NCI-H2196 (cell line): Measurements from ENCODE around the gene OR2C1.

ENCODE experiments used
- DNase-seq: peaks from one replicate; lab custom pipeline; 2025; ENCODE audit not compliant: unreplicated experiment; lab: John Stamatoyannopoulos, UW

The OR2C1 gene

DNA sequence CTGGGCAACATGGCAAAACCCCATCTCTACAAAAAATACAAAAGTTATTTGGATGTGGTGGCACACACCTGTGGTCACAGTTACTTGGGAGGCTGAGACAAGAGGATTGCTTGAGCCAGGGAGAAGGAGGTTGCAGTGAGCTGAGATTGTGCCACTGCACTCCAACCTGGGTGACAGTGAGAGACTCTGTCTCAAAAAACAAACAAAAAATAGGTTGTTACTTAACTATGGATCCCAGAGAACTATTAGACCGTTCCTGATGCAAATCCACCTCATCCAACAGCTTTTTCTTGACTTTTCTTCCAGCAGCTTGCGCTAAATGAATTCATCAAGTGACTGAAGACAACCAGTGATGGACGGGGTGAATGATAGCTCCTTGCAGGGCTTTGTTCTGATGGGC, at the start of gene OR2C1:
OR2C1 (plus strand) TSS at position 301 of the 400 bp plus-strand sequence; CDS start at position 353, 52 bp downstream.
- DNase-seq = no peak

DNA sequence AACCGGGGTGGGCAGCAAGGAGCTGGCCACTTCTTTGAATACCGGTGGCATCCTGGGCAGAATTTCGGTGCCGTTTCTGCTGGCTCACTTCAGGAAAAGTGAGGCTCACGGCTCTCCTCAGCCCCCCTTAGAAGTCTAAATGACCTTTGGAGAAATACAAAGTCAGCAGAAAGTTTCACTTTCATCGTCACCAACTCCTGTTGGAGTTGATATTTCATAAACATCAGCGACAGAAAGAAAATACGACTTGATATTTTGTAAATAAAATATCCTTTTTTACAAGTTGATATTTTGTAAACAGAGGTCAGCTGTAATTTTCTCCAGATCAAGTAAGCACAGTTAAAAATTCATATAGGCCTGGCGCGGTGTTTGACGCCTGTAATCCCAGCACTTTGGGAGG, 49.6 kb upstream of the OR2C1 start:
- DNase-seq = no peak

DNA sequence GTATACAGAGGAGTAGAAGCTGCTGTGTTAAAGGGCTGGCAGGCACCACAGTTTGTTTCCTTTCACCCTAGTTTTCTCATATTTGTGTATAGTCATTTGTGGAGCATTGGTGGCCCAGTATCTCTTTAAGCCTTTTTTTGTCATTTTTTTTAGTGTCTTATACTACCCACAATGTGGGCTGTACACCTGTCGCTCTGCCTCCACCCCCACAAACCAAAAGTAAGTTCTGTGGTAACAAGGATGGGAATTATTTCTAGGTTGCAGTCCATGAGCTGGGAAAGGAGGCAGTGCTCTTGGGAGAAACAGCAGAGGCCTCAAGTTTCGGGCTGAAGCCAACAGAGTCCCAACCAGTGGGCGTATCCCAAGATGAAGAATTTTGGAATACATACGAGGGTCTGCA, 44.2 kb upstream of the OR2C1 start:
- no peak for DNase-seq

DNA sequence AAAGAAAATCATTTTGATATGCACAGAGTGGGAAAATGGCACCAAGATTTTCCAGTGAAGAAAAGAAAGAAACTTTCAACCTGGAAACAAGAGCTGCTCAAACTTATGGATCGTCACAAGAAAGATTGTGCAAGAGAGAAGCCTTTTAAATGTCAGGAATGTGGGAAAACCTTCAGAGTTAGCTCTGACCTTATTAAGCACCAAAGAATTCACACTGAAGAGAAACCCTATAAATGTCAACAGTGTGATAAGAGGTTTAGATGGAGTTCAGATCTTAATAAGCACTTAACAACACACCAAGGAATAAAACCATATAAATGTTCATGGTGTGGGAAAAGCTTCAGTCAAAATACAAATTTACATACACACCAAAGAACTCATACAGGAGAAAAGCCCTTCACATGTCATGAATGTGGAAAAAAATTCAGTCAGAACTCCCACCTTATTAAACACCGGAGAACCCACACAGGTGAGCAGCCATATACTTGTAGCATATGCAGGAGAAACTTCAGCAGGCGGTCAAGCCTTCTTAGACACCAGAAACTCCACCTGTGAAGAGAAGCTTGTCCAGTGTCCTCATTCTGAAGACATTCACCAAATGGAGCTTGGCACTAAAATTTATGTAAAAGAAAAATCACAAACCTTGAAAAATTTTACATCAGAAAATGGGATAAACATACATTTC, 38.2 kb upstream of the OR2C1 start:
- no peak for DNase-seq

DNA sequence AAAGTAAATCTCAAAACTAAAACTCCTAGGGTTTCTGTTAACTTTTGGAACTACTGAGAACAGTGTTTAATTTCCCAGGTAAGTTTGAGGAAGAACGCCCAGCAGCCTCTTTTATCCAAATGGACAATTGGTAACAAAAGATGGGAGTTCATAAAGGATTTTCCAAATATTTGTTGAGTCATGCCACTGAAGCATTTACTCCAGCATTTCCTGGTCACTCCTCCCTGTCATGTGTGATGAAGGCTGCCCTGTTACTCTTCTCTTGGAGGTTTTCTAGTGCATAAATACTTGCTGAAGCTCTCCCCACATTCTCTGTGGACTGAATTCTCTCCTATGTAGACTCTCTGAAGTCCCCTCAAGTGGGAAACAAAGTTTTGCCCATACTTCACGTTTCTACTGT, 33.9 kb upstream of the OR2C1 start:
- no peak for DNase-seq

DNA sequence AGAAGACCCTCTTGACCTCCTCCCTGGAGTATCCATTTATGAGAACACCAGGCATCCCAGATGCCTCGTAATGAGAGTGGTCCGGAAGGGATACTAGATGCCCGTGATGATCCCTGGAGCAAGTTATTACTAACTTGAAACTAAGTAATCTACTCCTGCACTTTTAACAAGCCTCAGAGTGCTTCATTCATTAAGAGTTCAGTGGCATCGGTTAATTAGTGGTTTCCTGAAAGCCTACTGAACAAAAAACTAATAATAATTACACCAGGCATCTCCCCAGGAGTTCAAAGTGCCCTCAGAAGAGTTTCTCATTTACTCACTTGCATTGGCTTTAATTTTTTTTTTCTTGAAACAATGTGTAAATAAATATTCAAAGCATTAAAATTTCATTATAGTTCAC, 28.2 kb upstream of the OR2C1 start:
- no peak for DNase-seq

DNA sequence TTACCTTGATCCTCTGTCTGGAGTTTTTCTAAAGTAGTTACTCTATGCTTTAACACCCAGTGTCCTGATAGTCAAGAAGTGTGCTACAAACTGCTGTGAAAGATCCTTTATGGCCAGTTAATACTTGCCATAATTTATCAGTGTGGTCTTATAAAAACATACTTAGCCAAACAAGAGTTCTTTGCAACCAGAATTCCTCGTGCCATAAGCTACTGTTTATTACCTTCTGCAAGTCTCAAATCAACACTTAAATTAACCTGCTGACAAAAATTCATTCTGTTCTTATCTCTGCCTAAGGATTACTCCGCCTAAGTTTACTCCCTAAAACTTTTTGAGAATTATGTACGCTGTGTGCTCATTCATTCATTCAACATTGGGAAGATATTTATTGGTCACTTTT, 27.6 kb upstream of the OR2C1 start:
- DNase-seq = no peak

DNA sequence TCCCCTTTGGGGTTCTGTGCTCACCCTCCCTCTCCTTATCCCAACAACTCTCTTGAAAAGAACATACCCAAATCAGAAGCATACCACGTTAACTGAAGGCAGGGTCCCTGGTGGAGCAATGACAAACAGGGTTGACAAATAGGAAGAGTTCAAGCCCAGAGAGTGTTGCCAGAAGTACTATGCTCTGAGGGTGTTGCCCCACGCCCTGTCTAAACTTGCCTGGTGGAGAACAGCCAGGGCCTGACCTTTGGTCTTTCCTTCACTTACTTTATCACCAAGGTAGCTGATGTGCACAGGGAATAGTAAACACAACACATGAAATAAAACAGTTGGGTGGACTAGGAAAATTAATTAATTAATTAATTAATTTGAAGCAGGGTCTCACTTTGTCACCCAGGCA, 27.0 kb upstream of the OR2C1 start:
- DNase-seq = no peak

DNA sequence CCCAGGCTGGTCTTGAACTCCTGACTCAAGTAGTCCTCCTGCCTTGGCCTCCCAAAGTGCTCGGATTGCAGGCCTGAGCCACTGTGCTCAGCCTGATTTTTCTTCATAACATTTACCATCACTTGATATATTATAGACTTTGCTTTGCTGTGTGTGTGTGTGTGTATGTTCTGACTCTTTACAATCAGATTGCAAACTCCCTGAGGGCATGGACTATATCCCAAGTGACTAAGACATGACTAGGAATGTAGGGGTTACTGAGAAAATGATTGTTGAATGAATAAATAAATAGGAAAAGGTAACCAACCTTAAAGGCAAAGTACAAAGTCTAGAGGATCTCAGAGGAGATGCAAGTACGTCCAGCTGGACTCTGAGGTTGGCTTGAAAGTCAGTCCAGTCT, 9.6 kb upstream of the OR2C1 start:
- no peak for DNase-seq

DNA sequence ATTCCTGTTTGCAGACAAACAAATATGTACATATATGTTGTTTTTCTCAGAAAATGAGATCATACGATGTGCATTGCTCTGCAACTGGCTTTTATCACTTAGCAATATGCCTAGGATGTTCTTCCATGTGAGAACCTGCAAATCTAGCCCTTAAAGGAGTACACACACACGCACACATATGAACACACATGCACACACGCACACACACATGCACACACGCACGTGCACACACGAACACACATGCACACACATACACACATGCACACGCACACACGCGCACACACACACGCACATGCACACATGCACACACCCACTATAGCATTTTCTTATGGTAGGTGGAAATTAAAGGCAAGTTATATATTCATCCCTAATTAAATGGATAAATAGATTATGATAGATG, 8.1 kb upstream of the OR2C1 start:
- no peak for DNase-seq

DNA sequence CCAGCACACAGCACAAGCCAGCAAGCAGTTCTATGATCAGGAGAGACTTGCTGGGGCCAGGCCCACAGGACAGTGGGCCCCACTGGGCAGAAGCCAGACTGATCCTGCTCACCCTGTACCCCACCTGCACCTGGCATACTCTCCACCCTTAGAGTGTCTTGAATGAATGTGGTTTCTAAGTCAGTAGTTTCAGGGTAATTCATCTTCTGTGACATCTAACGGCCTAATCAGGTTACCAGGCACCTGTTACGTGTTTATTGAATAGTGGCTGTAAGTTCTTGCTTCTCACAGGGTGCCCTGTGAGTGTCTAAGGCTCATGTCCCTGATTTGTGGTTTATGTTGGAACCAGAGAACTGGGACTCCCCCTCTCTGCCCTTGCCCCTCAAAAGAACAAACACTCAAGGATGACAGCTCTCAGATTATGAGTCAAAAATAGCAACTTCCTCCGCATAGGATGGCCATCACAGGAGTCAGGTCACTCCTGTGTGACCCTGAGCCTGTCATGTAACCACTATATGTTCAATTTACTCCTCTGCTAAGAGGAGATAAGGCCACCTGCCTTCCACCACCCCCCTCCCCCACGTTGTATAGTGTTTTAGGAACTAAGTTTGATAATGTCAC, 7.0 kb upstream of the OR2C1 start:
- DNase-seq = no peak

DNA sequence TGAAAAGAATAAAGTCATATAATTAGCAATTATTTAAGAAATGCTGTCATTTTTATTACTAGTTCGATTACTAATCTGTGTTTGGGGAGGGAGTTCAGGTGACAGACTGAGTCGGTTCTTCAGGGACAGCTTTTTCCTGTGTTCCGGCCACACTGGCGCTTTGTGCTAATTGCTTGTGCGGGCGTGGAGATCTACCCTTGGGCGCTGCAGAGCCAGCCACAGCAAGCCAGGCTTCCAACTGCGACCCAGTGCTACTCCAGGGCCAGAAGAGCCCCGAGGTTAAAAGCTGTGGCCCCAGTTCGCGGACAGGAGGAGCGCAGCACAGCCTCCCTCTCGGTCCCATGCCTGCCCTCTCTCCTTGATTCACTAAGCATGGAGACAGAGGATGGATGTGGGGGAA, 6.5 kb upstream of the OR2C1 start:
- DNase-seq = no peak

DNA sequence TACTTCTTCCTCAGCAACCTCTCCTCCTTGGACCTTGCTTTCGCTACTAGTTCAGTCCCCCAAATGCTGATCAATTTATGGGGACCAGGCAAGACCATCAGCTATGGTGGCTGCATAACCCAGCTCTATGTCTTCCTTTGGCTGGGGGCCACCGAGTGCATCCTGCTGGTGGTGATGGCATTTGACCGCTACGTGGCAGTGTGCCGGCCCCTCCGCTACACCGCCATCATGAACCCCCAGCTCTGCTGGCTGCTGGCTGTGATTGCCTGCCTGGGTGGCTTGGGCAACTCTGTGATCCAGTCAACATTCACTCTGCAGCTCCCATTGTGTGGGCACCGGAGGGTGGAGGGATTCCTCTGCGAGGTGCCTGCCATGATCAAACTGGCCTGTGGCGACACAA, 429 bp downstream of the OR2C1 start:
- DNase-seq = no peak

DNA sequence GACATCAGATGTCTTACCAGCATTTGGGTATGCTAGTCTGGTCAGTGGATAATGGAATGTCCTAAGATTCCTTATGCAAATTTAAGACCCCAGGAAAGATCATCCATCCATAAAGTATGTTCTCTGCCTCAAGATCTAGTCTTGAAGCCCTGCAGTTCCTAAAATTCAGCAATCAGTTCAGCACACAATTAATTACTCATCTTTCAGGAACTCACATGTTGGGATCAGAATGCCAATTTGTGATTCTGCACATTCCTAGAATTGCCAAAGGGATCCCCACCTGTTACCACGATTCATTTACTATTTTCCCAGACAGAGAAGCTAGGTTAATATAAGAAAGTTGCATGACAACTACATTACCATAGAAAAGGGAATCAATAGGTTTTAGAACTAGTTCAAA, 3.2 kb downstream of the OR2C1 start:
- no peak for DNase-seq

DNA sequence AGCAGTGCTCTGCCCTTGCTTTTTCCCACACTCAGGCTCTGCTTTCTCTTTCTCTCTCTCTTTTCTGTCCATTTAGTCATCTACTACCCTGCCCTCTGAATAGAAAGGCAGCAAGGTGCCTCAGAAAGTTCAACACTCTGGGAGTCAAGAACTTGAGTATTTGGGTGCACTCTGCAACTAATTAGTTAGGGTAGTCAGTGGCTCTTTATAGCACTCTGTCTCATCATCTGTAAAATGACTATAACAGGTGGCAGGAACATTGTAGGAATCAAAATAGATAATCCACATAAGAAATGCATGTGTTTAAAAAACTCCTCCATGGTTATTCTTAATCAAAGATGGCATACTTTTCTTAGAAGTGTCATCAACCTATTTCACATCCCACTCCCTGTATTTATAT, 7.2 kb downstream of the OR2C1 start:
- DNase-seq = no peak

DNA sequence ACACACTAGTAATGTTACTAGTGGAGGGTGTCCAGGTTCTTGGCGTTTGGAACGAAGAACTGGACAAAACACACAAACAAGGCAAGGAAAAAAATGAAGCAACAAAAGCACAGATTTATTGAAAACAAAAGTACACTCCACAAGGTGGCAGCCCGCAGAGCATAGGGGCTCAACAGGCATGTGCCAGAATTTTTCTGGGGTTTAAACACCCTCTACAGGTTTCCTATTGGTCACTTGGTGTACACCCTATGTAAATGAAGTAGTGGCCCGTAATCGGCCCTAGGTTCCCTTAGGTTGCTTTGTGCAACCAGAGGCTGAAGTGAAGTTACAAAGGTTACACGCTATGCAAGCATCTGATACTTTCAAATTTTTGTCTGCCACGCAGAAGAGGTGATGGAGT, 8.1 kb downstream of the OR2C1 start:
- no peak for DNase-seq

DNA sequence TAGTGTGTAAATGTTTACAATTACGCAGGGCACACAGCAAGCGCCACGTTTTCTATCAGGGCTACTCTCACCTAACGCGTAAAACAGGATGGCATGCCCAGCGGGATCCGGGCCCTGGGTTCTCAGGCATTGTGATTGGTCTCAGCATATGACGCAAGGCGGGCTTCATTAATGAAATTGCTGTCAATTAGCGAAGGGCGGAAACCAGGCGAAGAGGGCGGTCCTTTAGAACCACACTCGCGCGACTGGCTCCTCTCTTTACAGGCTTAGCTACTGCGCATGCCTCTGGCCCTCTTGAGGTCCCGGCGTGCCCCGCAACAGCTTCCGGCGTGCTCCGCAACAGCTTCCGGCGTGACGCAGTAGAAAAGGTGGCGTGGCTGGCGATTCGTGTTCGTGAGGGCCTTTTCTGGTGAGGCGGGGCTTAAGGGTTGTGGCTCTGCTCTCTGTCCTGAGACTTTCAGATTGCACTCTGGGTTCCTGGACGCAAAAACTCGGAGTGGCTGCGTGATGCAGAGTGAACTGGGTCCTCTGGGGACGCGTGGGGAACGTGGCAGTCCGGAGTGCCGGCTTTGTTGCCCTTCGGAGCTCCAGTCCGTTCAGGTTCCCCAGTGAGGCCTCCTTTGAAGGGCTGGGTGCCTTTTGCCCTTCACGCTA, 9.2 kb downstream of the OR2C1 start:
- DNase-seq = no peak

DNA sequence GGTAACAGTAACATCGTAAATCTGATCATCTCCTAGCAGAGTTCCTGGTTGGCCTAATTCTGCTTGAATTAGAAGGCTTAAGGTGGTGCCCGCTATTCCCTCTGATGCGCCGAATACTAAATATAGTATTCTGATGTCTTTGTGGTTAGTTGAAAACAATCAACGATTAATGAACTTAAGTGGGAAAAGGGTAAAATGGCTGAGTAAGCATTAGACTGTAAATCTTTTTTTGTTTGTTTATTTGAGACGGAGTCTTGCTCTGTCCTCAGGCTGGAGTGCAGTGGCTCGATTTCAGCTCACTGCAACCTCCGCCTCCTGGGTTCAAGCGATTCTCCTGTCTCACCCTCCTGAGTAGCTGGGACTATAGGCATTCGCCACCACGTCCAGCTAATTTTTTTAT, 13.4 kb downstream of the OR2C1 start:
- DNase-seq = no peak

DNA sequence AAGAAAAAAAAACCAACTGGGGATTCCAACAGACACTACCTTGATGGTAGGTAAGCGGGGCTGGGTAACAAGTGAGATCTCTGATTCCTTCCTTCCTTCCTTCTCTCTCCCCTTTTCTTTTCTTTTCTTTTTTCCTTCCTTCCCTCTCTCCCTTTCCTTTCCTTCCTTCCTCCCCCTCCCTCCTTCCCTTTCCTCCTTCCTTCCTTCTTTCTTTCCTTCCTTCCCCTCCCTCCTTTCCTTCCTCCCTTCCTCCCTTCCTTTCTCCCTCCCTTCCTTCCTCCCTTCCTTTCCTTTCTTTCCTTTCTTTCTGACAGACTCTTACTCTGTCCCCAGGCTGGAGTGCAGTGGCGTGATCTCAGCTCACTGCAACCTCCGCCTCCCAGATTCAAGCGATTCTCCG, 20.0 kb downstream of the OR2C1 start:
- DNase-seq = no peak

DNA sequence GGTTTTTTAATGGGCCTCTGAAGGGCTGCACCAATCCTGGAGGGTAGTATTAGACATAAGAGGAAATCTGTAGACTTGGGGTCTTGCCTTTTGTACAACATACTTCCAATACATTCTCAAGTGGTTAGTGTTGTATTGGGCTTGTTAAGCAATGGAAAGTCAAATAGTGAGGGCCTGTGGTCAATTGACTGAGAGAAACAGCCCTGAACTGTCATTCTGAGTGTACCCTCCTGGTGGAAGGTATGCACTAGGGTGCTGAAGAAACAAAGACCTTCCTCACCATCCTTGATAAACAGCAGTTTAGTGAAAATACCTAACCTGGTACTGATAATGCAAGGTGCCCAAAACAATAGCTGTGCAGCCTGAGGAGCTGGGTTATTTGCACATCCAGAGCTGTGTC, 22.2 kb downstream of the OR2C1 start:
- no peak for DNase-seq

DNA sequence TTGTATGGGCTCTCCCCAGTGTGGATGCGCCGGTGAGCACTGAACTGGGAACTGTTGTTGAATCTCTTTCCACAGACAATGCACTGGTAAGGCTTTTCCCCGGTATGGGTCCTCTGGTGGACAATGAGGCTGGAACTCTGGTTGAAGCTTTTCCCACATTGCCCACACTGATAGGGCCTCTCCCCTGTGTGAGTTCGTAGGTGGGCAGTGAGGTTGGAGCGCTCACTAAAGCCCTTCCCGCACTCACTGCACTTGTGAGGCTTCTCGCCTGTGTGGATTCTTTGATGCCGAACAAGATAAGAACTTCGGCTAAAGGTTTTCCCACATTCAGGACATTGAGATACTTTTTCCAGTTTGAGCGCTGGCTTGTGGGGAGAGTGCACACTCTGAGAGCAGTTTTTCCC, 27.4 kb downstream of the OR2C1 start:
- DNase-seq = no peak

DNA sequence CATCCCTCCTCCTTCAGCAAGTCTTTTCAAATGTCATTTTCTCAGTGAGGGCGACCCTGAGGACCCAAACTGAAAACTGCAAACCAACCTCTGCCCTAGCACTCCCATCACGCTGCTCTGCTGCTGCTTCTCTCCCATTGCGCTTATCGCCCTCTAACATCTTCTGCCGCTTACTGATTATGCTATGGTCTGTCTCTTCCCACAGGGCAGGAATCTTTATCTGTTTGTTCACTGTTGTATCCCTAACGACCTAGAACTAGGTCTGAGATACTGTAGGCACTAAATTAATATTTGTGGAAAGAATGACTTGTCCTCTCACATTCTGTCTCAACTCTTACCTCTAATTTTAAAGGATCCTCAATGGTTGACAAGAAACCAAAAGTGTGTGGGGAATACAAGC, 32.6 kb downstream of the OR2C1 start:
- no peak for DNase-seq
